ENCODE measurements around the gene HIVEP2. TPM values are rescaled to one million over a fixed set of nuclear protein-coding genes. Genes with fewer than 3 reads are reported as not detected.

The HIVEP2 gene
- total RNA-seq, 1 experiment from 2014 or later = 10.3 TPM

- intact Hi-C loops (cut with micrococcal nuclease; ENCODE audit: unreplicated experiment) (no loop called here), in situ Hi-C loops (cut with HindIII; ENCODE audit: low pct_unique_long_range_greater_than_20kb, low sequenced_read_pairs) (no loop called here)
- ATAC-seq = no peak
- no peak overlapping the region for H3K27ac ChIP-seq (ENCODE audit: low read length)
- no peak for TF ChIP-seq TCF7L2 (IDR thresholded peaks at IDR 0.05; ENCODE audit: low read depth, low read length)
- TF ChIP-seq POLR2AphosphoS5 (IDR thresholded peaks at IDR 0.05; ENCODE audit: low read depth, low read length) = no peak
- no peak for TF ChIP-seq CTCF (IDR thresholded peaks at IDR 0.05)
- no peak for TF ChIP-seq SIN3A (IDR thresholded peaks at IDR 0.05; ENCODE audit: borderline replicate concordance, insufficient read depth, low read depth, low read length)
- TF ChIP-seq REST (IDR thresholded peaks at IDR 0.05; ENCODE audit: insufficient read depth in 1 of 2, low read depth in 2 of 2, low read length in 1 of 2) = no peak
- H3K27me3 ChIP-seq (ENCODE audit: control insufficient read depth, insufficient read depth, low read length) = no peaks in the 10 kb centered on the region
- no peak for DNase-seq (ENCODE audit: low read depth, low spot score)
- H3K4me3 ChIP-seq (ENCODE audit: low read depth in 2 of 2, low read length in 2 of 2) = no peak overlapping the region
- H3K4me1 ChIP-seq (ENCODE audit: control insufficient read depth, insufficient read depth, low read length) = peaks cover 8% of the 10 kb centered on the region; the same call in 1 of the 2 replicates
- no TSS peak for BruUV-seq (replicated peaks)
- no peaks in the 10 kb centered on the region for H3K9me3 ChIP-seq (ENCODE audit: control insufficient read depth, insufficient read depth, low read depth, low read length)
- ChIA-PET CTCF (no interaction called here), POLR2A (interaction anchor here (0.6 kb wide), 1 partner anchor 99 kb away, joined by 4 read pairs; no protein-coding TSS in a partner anchor)
- no peaks in the 10 kb centered on the region for H3K36me3 ChIP-seq (ENCODE audit: control insufficient read depth, insufficient read depth, low read length)
Measured at GRCh38 chr6:142935553-142936517, 9.1 kb downstream of the HIVEP2 start.

GRCh38 chr6:142934599-142934998 lies 10.4 kb downstream of the HIVEP2 start:
- DNase-seq (ENCODE audit: low read depth, low spot score) (no peak), ATAC-seq (no peak)
- POLR2A ChIA-PET = no interaction called here
- H3K4me1 ChIP-seq (ENCODE audit: control insufficient read depth, insufficient read depth, low read length) = 0 out of 2 replicates have a peak, but pooled peaks cover 7% of the 10 kb centered on the region
- intact Hi-C loops (cut with micrococcal nuclease; ENCODE audit: unreplicated experiment) = no loop called here
- CTCF ChIA-PET = no interaction called here
- H3K9me3 ChIP-seq (ENCODE audit: control insufficient read depth, insufficient read depth, low read depth, low read length) = no peaks in the 10 kb centered on the region
- H3K4me3 ChIP-seq (ENCODE audit: low read depth in 2 of 2, low read length in 2 of 2) = no peak overlapping the region
- H3K27ac ChIP-seq (ENCODE audit: low read length) = no peak overlapping the region
- BruUV-seq (replicated peaks) = no TSS peak
- TF ChIP-seq REST (IDR thresholded peaks at IDR 0.05; ENCODE audit: insufficient read depth in 1 of 2, low read depth in 2 of 2, low read length in 1 of 2) = no peak
- TF ChIP-seq POLR2AphosphoS5 (IDR thresholded peaks at IDR 0.05; ENCODE audit: low read depth, low read length) = no peak
- no peak for TF ChIP-seq TCF7L2 (IDR thresholded peaks at IDR 0.05; ENCODE audit: low read depth, low read length)
- no peak for TF ChIP-seq CTCF (IDR thresholded peaks at IDR 0.05)
- no peak for TF ChIP-seq SIN3A (IDR thresholded peaks at IDR 0.05; ENCODE audit: borderline replicate concordance, insufficient read depth, low read depth, low read length)
- no peaks in the 10 kb centered on the region for H3K27me3 ChIP-seq (ENCODE audit: control insufficient read depth, insufficient read depth, low read length)
- no peaks in the 10 kb centered on the region for H3K36me3 ChIP-seq (ENCODE audit: control insufficient read depth, insufficient read depth, low read length)
- in situ Hi-C loops (cut with HindIII; ENCODE audit: low pct_unique_long_range_greater_than_20kb, low sequenced_read_pairs) = no loop called here

Measured in Panc1 (cell line).